Astrocyte (in vitro differentiated cells and primary cell): ENCODE measurements around the gene MPV17. TPM values are rescaled to one million over a fixed set of nuclear protein-coding genes. Genes with fewer than 3 reads are reported as not detected.
"Not testable (repeated sequence)": the region's sequence is repeated elsewhere in the genome, so short reads cannot be mapped to it uniquely, and the experiment has no call there.

Source experiments
- DNase-seq: peaks from one replicate; pipeline ENCODE4 v3.0.0-alpha.2; 2010; ENCODE audit warnings: low read depth
- FAIRE-seq: peaks from 2 replicates; lab custom pipeline; 2011; peaks lifted over from hg19 to GRCh38; lab: Jason Lieb, UNC
- H2AFZ ChIP-seq: 2 replicates; pipeline ENCODE4 v1.6.0; 2012; ENCODE audit warnings: low read depth, low read length, inconsistent platforms
- H3K27ac ChIP-seq: 2 replicates; pipeline ENCODE4 v1.5.1; 2011; ENCODE audit warnings: low read depth, low read length, inconsistent platforms
- H3K27me3 ChIP-seq: 2 replicates; pipeline ENCODE4 v1.6.0; 2011; ENCODE audit warnings: low read length, inconsistent platforms; ENCODE audit not compliant: insufficient read depth
- H3K36me3 ChIP-seq: 2 replicates; pipeline ENCODE4 v1.5.1; 2011; ENCODE audit warnings: low read length, inconsistent platforms; ENCODE audit not compliant: insufficient read depth
- H3K4me1 ChIP-seq: 2 replicates; pipeline ENCODE4 v1.5.1; 2011; ENCODE audit warnings: low read length, inconsistent platforms; ENCODE audit not compliant: insufficient read depth
- H3K4me2 ChIP-seq: 2 replicates; pipeline ENCODE4 v1.6.0; 2012; ENCODE audit warnings: low read length, inconsistent platforms
- H3K4me3 ChIP-seq: 2 replicates; pipeline ENCODE4 v1.5.1; 2011; ENCODE audit warnings: low read depth, mild to moderate bottlenecking, low read length, inconsistent platforms; ENCODE audit not compliant: insufficient read depth
- H3K79me2 ChIP-seq: 2 replicates; pipeline ENCODE4 v1.6.0; 2012; ENCODE audit warnings: mild to moderate bottlenecking, low read length, inconsistent platforms; ENCODE audit not compliant: insufficient read depth
- H3K9ac ChIP-seq: 2 replicates; pipeline ENCODE4 v1.6.0; 2012; ENCODE audit warnings: mild to moderate bottlenecking, low read length, inconsistent platforms
- H3K9me3 ChIP-seq: 2 replicates; pipeline ENCODE4 v1.5.1; 2012; ENCODE audit warnings: low read depth, mild to moderate bottlenecking, low read length, inconsistent platforms; ENCODE audit not compliant: insufficient read depth
- H4K20me1 ChIP-seq: 2 replicates; pipeline ENCODE4 v1.6.0; 2012; ENCODE audit warnings: low read length, inconsistent platforms; ENCODE audit not compliant: insufficient read depth
- H3K27ac Mint-ChIP-seq: one replicate; pipeline ENCODE4 v1.8.0; 2021; ENCODE audit warnings: mild to moderate bottlenecking, mixed read lengths; ENCODE audit not compliant: unreplicated experiment
- H3K27me3 Mint-ChIP-seq: one replicate; pipeline ENCODE4 v1.8.0; 2021; ENCODE audit warnings: low read depth, mixed read lengths; ENCODE audit not compliant: unreplicated experiment
- H3K36me3 Mint-ChIP-seq: one replicate; pipeline ENCODE4 v1.8.0; 2021; ENCODE audit warnings: low read depth, mixed read lengths; ENCODE audit not compliant: unreplicated experiment
- H3K4me1 Mint-ChIP-seq: one replicate; pipeline ENCODE4 v1.8.0; 2021; ENCODE audit warnings: low read depth, mixed read lengths; ENCODE audit not compliant: unreplicated experiment
- H3K4me3 Mint-ChIP-seq: one replicate; pipeline ENCODE4 v1.8.0; 2021; ENCODE audit warnings: mild to moderate bottlenecking, moderate library complexity, mixed read lengths; ENCODE audit not compliant: unreplicated experiment
- H3K9me3 Mint-ChIP-seq: one replicate; pipeline ENCODE4 v1.8.0; 2021; ENCODE audit warnings: mild to moderate bottlenecking, mixed read lengths; ENCODE audit not compliant: unreplicated experiment
- CTCF ChIP-seq: IDR thresholded peaks from 2 replicates; pipeline ENCODE4 v1.5.1; 2011; ENCODE audit warnings: low read depth, mild to moderate bottlenecking, inconsistent platforms, low read length, moderate library complexity; ENCODE audit not compliant: insufficient read depth
- EZH2 ChIP-seq: IDR thresholded peaks from 2 replicates; pipeline ENCODE4 v1.6.1; 2012; ENCODE audit warnings: mild to moderate bottlenecking, low read length, inconsistent platforms; ENCODE audit not compliant: insufficient read depth
- total RNA-seq: library from RNA; stranded (reverse); gene quantifications from 2 replicates; pipeline ENCODE4 v1.2.1, GENCODE V29; 2021

The MPV17 gene
- total RNA-seq, 1 donor from 2014 or later = 54.0 TPM

DNA sequence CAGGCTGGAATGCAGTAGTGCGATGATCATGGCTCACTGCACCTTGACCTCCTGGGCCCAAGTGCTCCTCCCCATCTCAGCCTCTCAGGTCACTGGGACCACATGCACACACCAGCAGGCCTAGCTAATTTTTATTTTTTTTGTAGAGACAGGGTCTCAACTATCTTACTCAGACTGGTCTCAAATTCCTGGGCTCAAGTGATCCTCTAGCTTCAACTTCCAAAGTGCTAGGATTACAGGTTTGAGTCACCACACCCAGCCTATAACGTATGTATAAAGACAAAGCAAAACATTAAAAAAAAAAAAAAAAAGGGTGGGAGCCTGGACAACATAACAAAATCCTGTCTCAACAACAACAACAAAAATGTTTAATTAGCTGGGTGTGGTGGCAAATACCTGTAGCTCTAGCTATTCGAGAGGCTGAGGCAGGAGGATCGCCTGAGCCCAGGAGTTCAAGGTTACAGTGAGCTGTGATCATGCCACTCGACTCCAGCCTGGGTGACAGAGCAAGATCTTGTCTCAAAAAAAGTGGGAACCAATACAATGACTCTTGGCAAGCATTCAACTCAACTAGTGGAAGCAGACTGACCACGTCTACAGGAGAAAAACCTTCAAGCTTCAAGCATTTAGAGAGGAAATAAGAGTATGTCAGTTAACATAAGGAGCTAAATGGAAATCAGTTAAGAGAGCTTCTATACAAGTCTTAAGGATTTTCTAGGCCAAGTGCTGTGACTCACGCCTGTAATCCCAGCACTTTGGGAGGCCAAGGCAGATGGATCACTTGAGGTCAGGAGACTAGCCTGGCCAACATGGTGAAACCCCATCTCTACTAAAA is 31.1 kb upstream of the MPV17 start:
- Histone ChIP-seq H3K4me3 (no peak overlapping the region), H3K4me1 (peaks cover 5% of the 10 kb centered on the region), H3K36me3 (no peaks in the 10 kb centered on the region), H3K27ac (no peak overlapping the region), H3K79me2 (peaks cover 89% of the 10 kb centered on the region), H4K20me1 (peaks cover 16% of the 10 kb centered on the region), H3K9ac (no peak overlapping the region), H3K9me3 (no peaks in the 10 kb centered on the region), H3K4me2 (peak overlapping the region; percentile 19), H3K27me3 (no peaks in the 10 kb centered on the region), H2AFZ (no peak overlapping the region)
- DNase-seq = peak; percentile 15
- Mint-ChIP-seq H3K36me3 (peaks cover 1% of the 10 kb centered on the region), H3K9me3 (peaks cover 3% of the 10 kb centered on the region), H3K4me1 (peaks cover 26% of the 10 kb centered on the region), H3K4me3 (peak overlapping the region; percentile 98), H3K27me3 (no peaks in the 10 kb centered on the region), H3K27ac (peak overlapping the region; percentile 94)
- no peak for FAIRE-seq
- no peak for TF ChIP-seq EZH2
- no peak for TF ChIP-seq CTCF

DNA sequence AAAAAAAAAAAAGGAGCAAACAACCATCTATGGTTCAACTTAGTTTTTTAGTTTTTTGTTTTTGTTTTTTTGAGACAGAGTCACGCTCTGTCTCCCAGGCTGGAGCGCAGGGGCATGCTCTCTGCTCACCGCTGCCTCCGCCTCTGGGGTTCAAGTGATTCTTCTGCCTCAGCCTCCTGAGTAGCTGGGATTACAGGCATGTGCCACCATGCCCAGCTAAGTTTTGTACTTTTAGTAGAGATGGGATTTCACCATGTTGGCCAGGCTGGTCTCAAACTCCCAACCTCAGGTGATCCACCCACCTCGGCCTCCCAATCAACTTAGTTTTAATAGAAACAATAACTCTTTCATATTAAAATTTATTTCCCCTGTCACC is 30.5 kb upstream of the MPV17 start:
- DNase-seq, H3K9me3 Mint-ChIP-seq, H3K27me3 ChIP-seq, H3K4me1 ChIP-seq, H3K27me3 Mint-ChIP-seq, H3K36me3 ChIP-seq, H3K36me3 Mint-ChIP-seq, H2AFZ ChIP-seq, H3K4me3 ChIP-seq, H3K9me3 ChIP-seq, H3K9ac ChIP-seq, H3K4me2 ChIP-seq, FAIRE-seq, H3K27ac ChIP-seq: not testable (repeated sequence)
- Histone ChIP-seq H3K79me2 (peaks cover 90% of the 10 kb centered on the region), H4K20me1 (peaks cover 18% of the 10 kb centered on the region)
- Mint-ChIP-seq H3K4me3 (peak overlapping the region; percentile 54), H3K4me1 (peaks cover 23% of the 10 kb centered on the region), H3K27ac (peak overlapping the region; percentile 75)

GRCh38 chr2:27351802-27352598 is 29.1 kb upstream of the MPV17 start:
- Histone ChIP-seq H3K9ac (no peak overlapping the region), H3K36me3 (no peaks in the 10 kb centered on the region), H3K4me3 (no peak overlapping the region), H3K27me3 (no peaks in the 10 kb centered on the region), H3K79me2 (peaks cover 90% of the 10 kb centered on the region), H3K4me2 (no peak overlapping the region), H4K20me1 (peaks cover 31% of the 10 kb centered on the region), H3K27ac (no peak overlapping the region), H3K4me1 (no peaks in the 10 kb centered on the region), H2AFZ (no peak overlapping the region), H3K9me3 (no peaks in the 10 kb centered on the region)
- no peak for TF ChIP-seq EZH2
- TF ChIP-seq CTCF = no peak
- Mint-ChIP-seq H3K4me3 (no peak overlapping the region), H3K27ac (no peak overlapping the region), H3K27me3 (no peaks in the 10 kb centered on the region), H3K36me3 (no peaks in the 10 kb centered on the region), H3K9me3 (peaks cover 3% of the 10 kb centered on the region), H3K4me1 (peaks cover 16% of the 10 kb centered on the region)
- FAIRE-seq (no peak), DNase-seq (no peak)
